Measurements from ENCODE around the gene COX6B1. TPM values are rescaled to one million over a fixed set of nuclear protein-coding genes. Genes with fewer than 3 reads are reported as not detected.

Gene COX6B1
- total RNA-seq, 1 experiment from 2014 or later: 2,103 TPM

Other genes with a start within 250 kb of the COX6B1 start
- gene FFAR2, start 200.1 kb upstream of the COX6B1 start, total RNA-seq (2014; rRNA removed; shearing (Covaris generic)): not detected in 2 replicates
- gene KRTDAP, start 157.9 kb upstream of the COX6B1 start, total RNA-seq (2014; rRNA removed; shearing (Covaris generic)): not detected in 2 replicates
- gene DMKN, start 134.7 kb upstream of the COX6B1 start, total RNA-seq (2014; rRNA removed; shearing (Covaris generic)): 19.6 and 34.6 TPM in 2 replicates
- 0.45 TPM in 1 of 2 replicates, not detected in the other for gene SBSN, start 120.0 kb upstream of the COX6B1 start, total RNA-seq (2014; rRNA removed; shearing (Covaris generic))
- gene GAPDHS, start 114.9 kb upstream of the COX6B1 start, total RNA-seq (2014; rRNA removed; shearing (Covaris generic)): not detected in 2 replicates
- gene TMEM147, start 102.7 kb upstream of the COX6B1 start, total RNA-seq (2014; rRNA removed; shearing (Covaris generic)): 306 and 341 TPM in 2 replicates
- gene ATP4A, start 84.7 kb upstream of the COX6B1 start, total RNA-seq (2014; rRNA removed; shearing (Covaris generic)): not detected in 2 replicates
- gene PMIS2, start 62.1 kb upstream of the COX6B1 start, total RNA-seq (2014; rRNA removed; shearing (Covaris generic)): not detected in 2 replicates
- gene HAUS5, start 35.6 kb upstream of the COX6B1 start, total RNA-seq (2014; rRNA removed; shearing (Covaris generic)): 17.2 and 22.7 TPM in 2 replicates
- gene RBM42, start 19.3 kb upstream of the COX6B1 start, total RNA-seq (2014; rRNA removed; shearing (Covaris generic)): 135 and 156 TPM in 2 replicates
- gene ETV2, start 6.6 kb upstream of the COX6B1 start, total RNA-seq (2014; rRNA removed; shearing (Covaris generic)): 2.8 and 4.9 TPM in 2 replicates
- gene UPK1A, start 18.2 kb downstream of the COX6B1 start, total RNA-seq (2014; rRNA removed; shearing (Covaris generic)): not detected in 2 replicates
- gene ZBTB32, start 56.2 kb downstream of the COX6B1 start, total RNA-seq (2014; rRNA removed; shearing (Covaris generic)): not detected in 2 replicates
- gene KMT2B, start 69.7 kb downstream of the COX6B1 start, total RNA-seq (2014; rRNA removed; shearing (Covaris generic)): 4.9 and 8.8 TPM in 2 replicates
- 6.2 and 31.2 TPM in 2 replicates for gene IGFLR1, start 94.1 kb downstream of the COX6B1 start, total RNA-seq (2014; rRNA removed; shearing (Covaris generic))
- 25.2 and 27.5 TPM in 2 replicates for gene U2AF1L4, start 97.1 kb downstream of the COX6B1 start, total RNA-seq (2014; rRNA removed; shearing (Covaris generic))
- 91.4 and 100 TPM in 2 replicates for gene PSENEN, start 97.3 kb downstream of the COX6B1 start, total RNA-seq (2014; rRNA removed; shearing (Covaris generic))
- 11.5 and 15.5 TPM in 2 replicates for gene LIN37, start 100.3 kb downstream of the COX6B1 start, total RNA-seq (2014; rRNA removed; shearing (Covaris generic))
- not detected in 2 replicates for gene HSPB6, start 108.7 kb downstream of the COX6B1 start, total RNA-seq (2014; rRNA removed; shearing (Covaris generic))
- gene PROSER3, start 109.9 kb downstream of the COX6B1 start, total RNA-seq (2014; rRNA removed; shearing (Covaris generic)): 9.6 and 15.3 TPM in 2 replicates
- 1.5 and 2.2 TPM in 2 replicates for gene ARHGAP33, start 127.2 kb downstream of the COX6B1 start, total RNA-seq (2014; rRNA removed; shearing (Covaris generic))
- not detected in 2 replicates for gene PRODH2, start 164.5 kb downstream of the COX6B1 start, total RNA-seq (2014; rRNA removed; shearing (Covaris generic))
- not detected in 2 replicates for gene NPHS1, start 204.2 kb downstream of the COX6B1 start, total RNA-seq (2014; rRNA removed; shearing (Covaris generic))
- gene KIRREL2, start 208.6 kb downstream of the COX6B1 start, total RNA-seq (2014; rRNA removed; shearing (Covaris generic)): 0.08 and 0.19 TPM in 2 replicates
- 28.7 and 45.8 TPM in 2 replicates for gene APLP1, start 220.3 kb downstream of the COX6B1 start, total RNA-seq (2014; rRNA removed; shearing (Covaris generic))